KMS-11 (cell line): ENCODE measurements around the gene RPL35A.

ENCODE experiments used
- H2AFZ ChIP-seq: fragments of 200-600 bp; sonication (generic); 2 replicates; pipeline ENCODE4 v1.6.1; 2016; ENCODE audit warnings: antibody characterized with exemption, mixed run types, low read depth
- H3K27ac ChIP-seq: fragments of 200-600 bp; sonication (generic); 2 replicates; pipeline ENCODE4 v1.6.1; 2016; ENCODE audit warnings: mild to moderate bottlenecking, mixed run types
- H3K27me3 ChIP-seq: fragments of 200-600 bp; sonication (generic); 2 replicates; pipeline ENCODE4 v1.6.1; 2017; ENCODE audit warnings: mild to moderate bottlenecking, low read depth, mixed run types, moderate library complexity; ENCODE audit not compliant: insufficient read depth
- H3K36me3 ChIP-seq: fragments of 200-600 bp; sonication (generic); 2 replicates; pipeline ENCODE4 v1.6.1; 2017; ENCODE audit warnings: mild to moderate bottlenecking, mixed run types; ENCODE audit not compliant: insufficient read depth
- H3K4me1 ChIP-seq: fragments of 200-600 bp; sonication (generic); 2 replicates; pipeline ENCODE4 v1.6.1; 2016; ENCODE audit warnings: mild to moderate bottlenecking, low read depth, mixed run types; ENCODE audit not compliant: poor library complexity, severe bottlenecking
- H3K4me2 ChIP-seq: fragments of 200-600 bp; sonication (generic); 2 replicates; pipeline ENCODE4 v1.7.0; 2016; ENCODE audit warnings: mild to moderate bottlenecking, mixed run types
- H3K4me3 ChIP-seq: fragments of 200-600 bp; sonication (generic); IDR thresholded peaks from 2 replicates; pipeline ENCODE4 v1.6.1; 2017; ENCODE audit warnings: low read depth, low read length, mixed read lengths; ENCODE audit not compliant: insufficient read depth
- H3K79me2 ChIP-seq: fragments of 200-600 bp; sonication (generic); 2 replicates; pipeline ENCODE4 v1.6.1; 2016; ENCODE audit warnings: low read depth, mixed run types; ENCODE audit not compliant: insufficient read depth
- H3K9ac ChIP-seq: fragments of 200-600 bp; sonication (generic); 2 replicates; pipeline ENCODE4 v1.6.1; 2016; ENCODE audit warnings: mild to moderate bottlenecking, mixed run types
- H4K20me1 ChIP-seq: fragments of 200-600 bp; sonication (generic); 2 replicates; pipeline ENCODE4 v1.6.1; 2016; ENCODE audit warnings: mild to moderate bottlenecking, mixed run types; ENCODE audit not compliant: insufficient read depth
- CTCF ChIP-seq: fragments of 200-600 bp; sonication (generic); conservative IDR thresholded peaks from 2 replicates; pipeline ENCODE4 v1.6.1; 2017; ENCODE audit warnings: low read depth, mild to moderate bottlenecking, antibody characterized with exemption, low read length, moderate library complexity, mixed read lengths

RPL35A gene

GRCh38 chr3:197959500-197959890, 9.5 kb downstream of the RPL35A start:
- Histone ChIP-seq H3K27ac (peak overlapping the region; percentile 31; the same call in 1 of the 2 replicates), H3K27me3 (no peaks in the 10 kb centered on the region)

GRCh38 chr3:197959891-197960693, 10.1 kb downstream of the RPL35A start, which contains the start of gene LMLN:
Gene LMLN, plus strand, starts transcription at chr3:197960217. Its CDS starts 29 bp downstream, at chr3:197960246.
- peaks cover 15% of the 10 kb centered on the region for H3K4me1 ChIP-seq
- H3K36me3 ChIP-seq: peaks cover 9% of the 10 kb centered on the region; the same call in 1 of the 2 replicates
- peak within 1 kb of the TSS; percentile 63 for H3K4me2 ChIP-seq
- no peaks in the 10 kb centered on the region for H3K79me2 ChIP-seq
- no peak for TF ChIP-seq CTCF
- peak within 1 kb of the TSS; percentile 74 for H2AFZ ChIP-seq
- peak within 1 kb of the TSS; percentile 91 for H3K4me3 ChIP-seq
- H3K27me3 ChIP-seq: no peaks in the 10 kb centered on the region
- H4K20me1 ChIP-seq: 0 out of 2 replicates have a peak, but pooled peaks cover 2% of the 10 kb centered on the region
- H3K27ac ChIP-seq: peak within 1 kb of the TSS; percentile 34
- H3K9ac ChIP-seq: peak within 1 kb of the TSS; percentile 48

More at GRCh38 chr3:197959500-197959890, 9.5 kb downstream of the RPL35A start:
- H3K4me1 ChIP-seq: peaks cover 15% of the 10 kb centered on the region
- H4K20me1 ChIP-seq: 0 out of 2 replicates have a peak, but pooled peaks cover 8% of the 10 kb centered on the region
- H3K36me3 ChIP-seq: peaks cover 9% of the 10 kb centered on the region; the same call in 1 of the 2 replicates
- no peak overlapping the region for H3K4me3 ChIP-seq
- H3K4me2 ChIP-seq: peak overlapping the region; percentile 63
- peak overlapping the region; percentile 74 for H2AFZ ChIP-seq
- TF ChIP-seq CTCF: no peak
- peak overlapping the region; percentile 14; the same call in 1 of the 2 replicates for H3K9ac ChIP-seq
- no peaks in the 10 kb centered on the region for H3K79me2 ChIP-seq

GRCh38 chr3:197960694-197961581, 10.9 kb downstream of the RPL35A start:
- no peaks in the 10 kb centered on the region for H4K20me1 ChIP-seq
- H3K27ac ChIP-seq: peak overlapping the region; percentile 34
- no peaks in the 10 kb centered on the region for H3K79me2 ChIP-seq
- peak overlapping the region; percentile 91 for H3K4me3 ChIP-seq
- no peaks in the 10 kb centered on the region for H3K27me3 ChIP-seq
- peaks cover 15% of the 10 kb centered on the region for H3K4me1 ChIP-seq
- peaks cover 3% of the 10 kb centered on the region; the same call in 1 of the 2 replicates for H3K36me3 ChIP-seq
- H3K9ac ChIP-seq: peak overlapping the region; percentile 48
- peak overlapping the region; percentile 74 for H2AFZ ChIP-seq
- TF ChIP-seq CTCF: no peak
- peak overlapping the region; percentile 57 for H3K4me2 ChIP-seq

DNA sequence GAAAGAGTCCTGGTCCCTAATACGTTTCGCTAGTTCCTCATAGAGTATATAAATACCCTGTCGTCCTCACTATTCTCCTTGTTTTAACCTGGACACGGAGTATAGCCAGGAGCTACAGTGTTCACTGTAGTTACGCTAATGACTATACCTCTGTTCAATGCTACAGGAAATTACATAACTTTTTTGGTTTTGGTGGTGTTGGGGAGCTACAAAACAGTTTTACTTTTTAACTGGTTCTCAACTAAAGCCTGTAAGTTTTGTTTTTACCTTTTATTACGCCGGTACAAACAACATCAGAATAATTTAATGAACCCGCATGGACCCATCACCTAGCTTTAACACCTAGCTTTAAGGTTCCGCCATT, 11.6 kb downstream of the RPL35A start:
- Histone ChIP-seq H3K4me2 (peak overlapping the region; percentile 57; the same call in 1 of the 2 replicates), H3K27ac (no peak overlapping the region)

More for the DNA sequence above, 11.6 kb downstream of the RPL35A start:
- Histone ChIP-seq H4K20me1 (no peaks in the 10 kb centered on the region), H3K4me1 (peaks cover 15% of the 10 kb centered on the region), H3K4me3 (no peak overlapping the region), H3K79me2 (no peaks in the 10 kb centered on the region), H3K27me3 (no peaks in the 10 kb centered on the region), H3K36me3 (no peaks in the 10 kb centered on the region), H3K9ac (no peak overlapping the region), H2AFZ (no peak overlapping the region)
- no peak for TF ChIP-seq CTCF
